ENCODE data around the gene SEZ6.
A peak's percentile ranks its signal among the peaks of the same experiment; 100 is the strongest.

SEZ6 gene

DNA sequence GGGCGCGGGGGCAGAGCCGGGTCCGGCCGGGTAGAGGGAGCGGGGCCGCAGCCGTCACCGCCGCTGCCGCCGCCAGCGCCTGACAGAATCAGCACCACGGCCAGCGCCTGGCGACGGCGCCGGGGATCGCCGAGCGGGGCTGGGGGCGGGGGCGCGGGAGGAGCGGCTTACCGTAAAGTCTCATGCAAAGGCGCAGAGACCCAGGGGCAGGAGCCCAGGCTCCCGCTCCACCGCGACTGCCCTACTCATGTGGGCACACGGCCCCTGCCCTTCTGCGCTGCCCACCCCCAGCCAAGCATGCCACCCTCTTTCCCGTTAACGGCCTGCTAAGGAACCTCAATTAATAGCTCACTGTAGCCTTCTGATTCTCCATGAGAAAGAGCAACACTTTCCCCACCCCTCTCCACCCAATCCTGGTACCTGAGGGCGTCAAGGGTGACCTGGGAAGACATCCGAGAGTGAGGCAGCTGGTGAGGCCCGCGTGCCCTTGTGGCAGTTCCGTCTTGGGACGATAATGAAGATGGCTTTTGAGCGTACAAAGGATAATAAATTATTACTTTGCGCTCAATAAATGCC is at the start of gene SEZ6 (continued):
- TF ChIP-seq HOXD13 (CRISPR knock-in tag; IDR thresholded peaks at IDR 0.05; ENCODE audit: borderline replicate concordance) (peak; percentile 67; the same call in 1 of the 2 replicates), KLF10 (tag by site-specific recombination; IDR thresholded peaks at IDR 0.05) (peak; percentile 37; the same call in 1 of the 2 replicates), KLF7 (tag by site-specific recombination; IDR thresholded peaks at IDR 0.05; ENCODE audit: borderline replicate concordance) (0 out of 2 replicates have a peak, but pooled peaks have one; percentile 25), KLF9 (tag by site-specific recombination; IDR thresholded peaks at IDR 0.05; ENCODE audit: low read depth) (peak; percentile 47; the same call in 1 of the 2 replicates), ZNF792 (tag by site-specific recombination; IDR thresholded peaks at IDR 0.05) (no peak), ZBTB48 (tag by site-specific recombination; IDR thresholded peaks at IDR 0.05) (peak; percentile 81), ZBTB17 (tag by site-specific recombination; IDR thresholded peaks at IDR 0.05) (peak; percentile 97), ZEB2 (tag by site-specific recombination; IDR thresholded peaks at IDR 0.05) (no peak)
- TF ChIP-seq, protein P1, sequence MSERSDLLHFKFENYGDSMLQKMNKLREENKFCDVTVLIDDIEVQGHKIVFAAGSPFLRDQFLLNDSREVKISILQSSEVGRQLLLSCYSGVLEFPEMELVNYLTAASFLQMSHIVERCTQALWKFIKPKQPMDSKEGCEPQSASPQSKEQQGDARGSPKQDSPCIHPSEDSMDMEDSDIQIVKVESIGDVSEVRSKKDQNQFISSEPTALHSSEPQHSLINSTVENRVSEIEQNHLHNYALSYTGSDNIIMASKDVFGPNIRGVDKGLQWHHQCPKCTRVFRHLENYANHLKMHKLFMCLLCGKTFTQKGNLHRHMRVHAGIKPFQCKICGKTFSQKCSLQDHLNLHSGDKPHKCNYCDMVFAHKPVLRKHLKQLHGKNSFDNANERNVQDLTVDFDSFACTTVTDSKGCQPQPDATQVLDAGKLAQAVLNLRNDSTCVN (tag by site-specific recombination; optimal IDR thresholded peaks at IDR 0.05), result peak; percentile 51

DNA sequence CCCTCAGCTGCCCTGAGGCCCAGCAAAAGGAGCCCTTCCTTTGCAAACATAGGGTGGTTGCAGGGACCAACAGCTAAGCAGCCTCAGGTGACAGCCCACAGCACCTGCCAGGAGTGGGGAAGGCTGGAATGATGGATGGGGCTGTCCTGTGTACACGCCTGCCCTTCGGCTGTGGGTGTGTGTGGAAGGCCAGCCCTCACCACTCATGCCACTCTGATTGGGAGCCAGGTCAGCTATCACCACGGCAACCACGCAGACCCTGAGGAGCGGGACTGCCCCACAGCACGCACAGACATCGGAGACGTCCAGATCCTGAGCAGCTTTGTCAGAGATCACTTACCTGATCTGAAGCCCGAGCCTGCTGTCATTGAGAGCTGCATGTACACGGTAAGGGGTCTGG is 49.0 kb upstream of the SEZ6 start:
- no peak for TF ChIP-seq ZNF10 (tag by site-specific recombination; IDR thresholded peaks at IDR 0.05)
- TF ChIP-seq ZNF785 (tag by site-specific recombination; IDR thresholded peaks at IDR 0.05), result no peak
- TF ChIP-seq ZNF19 (tag by site-specific recombination; IDR thresholded peaks at IDR 0.05; ENCODE audit: low read depth), result no peak
- TF ChIP-seq, protein P1 (tag by site-specific recombination; optimal IDR thresholded peaks at IDR 0.05), result no peak
- no peak for TF ChIP-seq ZBTB1 (tag by site-specific recombination; IDR thresholded peaks at IDR 0.05)
- TF ChIP-seq ZNF701 (tag by site-specific recombination; IDR thresholded peaks at IDR 0.05), result no peak
- TF ChIP-seq ZNF548 (tag by site-specific recombination; IDR thresholded peaks at IDR 0.05), result no peak
- TF ChIP-seq ZNF112 (tag by site-specific recombination; IDR thresholded peaks at IDR 0.05), result no peak
- TF ChIP-seq OVOL3 (tag by site-specific recombination; IDR thresholded peaks at IDR 0.05), result no peak
- TF ChIP-seq ZNF561 (tag by site-specific recombination; IDR thresholded peaks at IDR 0.05; ENCODE audit: borderline replicate concordance), result no peak
- TF ChIP-seq, protein P2, sequence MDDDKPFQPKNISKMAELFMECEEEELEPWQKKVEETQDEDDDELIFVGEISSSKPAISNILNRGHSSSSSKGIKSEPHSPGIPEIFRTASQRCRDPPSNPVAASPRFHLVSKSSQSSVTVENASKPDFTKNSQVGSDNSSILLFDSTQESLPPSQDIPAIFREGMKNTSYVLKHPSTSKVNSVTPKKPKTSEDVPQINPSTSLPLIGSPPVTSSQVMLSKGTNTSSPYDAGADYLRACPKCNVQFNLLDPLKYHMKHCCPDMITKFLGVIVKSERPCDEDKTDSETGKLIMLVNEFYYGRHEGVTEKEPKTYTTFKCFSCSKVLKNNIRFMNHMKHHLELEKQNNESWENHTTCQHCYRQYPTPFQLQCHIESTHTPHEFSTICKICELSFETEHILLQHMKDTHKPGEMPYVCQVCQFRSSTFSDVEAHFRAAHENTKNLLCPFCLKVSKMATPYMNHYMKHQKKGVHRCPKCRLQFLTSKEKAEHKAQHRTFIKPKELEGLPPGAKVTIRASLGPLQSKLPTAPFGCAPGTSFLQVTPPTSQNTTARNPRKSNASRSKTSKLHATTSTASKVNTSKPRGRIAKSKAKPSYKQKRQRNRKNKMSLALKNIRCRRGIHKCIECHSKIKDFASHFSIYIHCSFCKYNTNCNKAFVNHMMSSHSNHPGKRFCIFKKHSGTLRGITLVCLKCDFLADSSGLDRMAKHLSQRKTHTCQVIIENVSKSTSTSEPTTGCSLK (tag by site-specific recombination; IDR thresholded peaks at IDR 0.05), result no peak
- TF ChIP-seq ZNF426 (tag by site-specific recombination; IDR thresholded peaks at IDR 0.05), result no peak
- TF ChIP-seq, protein P3, sequence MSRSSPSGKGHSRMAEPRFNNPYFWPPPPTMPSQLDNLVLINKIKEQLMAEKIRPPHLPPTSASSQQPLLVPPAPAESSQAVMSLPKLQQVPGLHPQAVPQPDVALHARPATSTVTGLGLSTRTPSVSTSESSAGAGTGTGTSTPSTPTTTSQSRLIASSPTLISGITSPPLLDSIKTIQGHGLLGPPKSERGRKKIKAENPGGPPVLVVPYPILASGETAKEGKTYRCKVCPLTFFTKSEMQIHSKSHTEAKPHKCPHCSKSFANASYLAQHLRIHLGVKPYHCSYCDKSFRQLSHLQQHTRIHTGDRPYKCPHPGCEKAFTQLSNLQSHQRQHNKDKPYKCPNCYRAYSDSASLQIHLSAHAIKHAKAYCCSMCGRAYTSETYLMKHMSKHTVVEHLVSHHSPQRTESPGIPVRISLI (tag by site-specific recombination; IDR thresholded peaks at IDR 0.05), result no peak
- no peak for TF ChIP-seq ZNF600 (tag by site-specific recombination; IDR thresholded peaks at IDR 0.05)
- TF ChIP-seq WT1 (tag by site-specific recombination; IDR thresholded peaks at IDR 0.05), result no peak
- no peak for TF ChIP-seq ZNF791 (tag by site-specific recombination; IDR thresholded peaks at IDR 0.05)
- TF ChIP-seq, protein P4, sequence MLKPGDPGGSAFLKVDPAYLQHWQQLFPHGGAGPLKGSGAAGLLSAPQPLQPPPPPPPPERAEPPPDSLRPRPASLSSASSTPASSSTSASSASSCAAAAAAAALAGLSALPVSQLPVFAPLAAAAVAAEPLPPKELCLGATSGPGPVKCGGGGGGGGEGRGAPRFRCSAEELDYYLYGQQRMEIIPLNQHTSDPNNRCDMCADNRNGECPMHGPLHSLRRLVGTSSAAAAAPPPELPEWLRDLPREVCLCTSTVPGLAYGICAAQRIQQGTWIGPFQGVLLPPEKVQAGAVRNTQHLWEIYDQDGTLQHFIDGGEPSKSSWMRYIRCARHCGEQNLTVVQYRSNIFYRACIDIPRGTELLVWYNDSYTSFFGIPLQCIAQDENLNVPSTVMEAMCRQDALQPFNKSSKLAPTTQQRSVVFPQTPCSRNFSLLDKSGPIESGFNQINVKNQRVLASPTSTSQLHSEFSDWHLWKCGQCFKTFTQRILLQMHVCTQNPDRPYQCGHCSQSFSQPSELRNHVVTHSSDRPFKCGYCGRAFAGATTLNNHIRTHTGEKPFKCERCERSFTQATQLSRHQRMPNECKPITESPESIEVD (tag by site-specific recombination; IDR thresholded peaks at IDR 0.05), result no peak
- CTCF ChIA-PET, result interaction anchor here (0.6 kb wide), 2 partner anchors 117 to 281 kb away, joined by 3 read pairs; no protein-coding TSS in a partner anchor
- Histone ChIP-seq H3K4me1 (ENCODE audit: control insufficient read depth, insufficient read depth, low read length) (no peaks in the 10 kb centered on the region), H3K27ac (ENCODE audit: extremely low read depth, low read depth, low read length) (no peak overlapping the region), H3K36me3 (ENCODE audit: control insufficient read depth in 2 of 2, insufficient read depth in 1 of 2, low read length in 2 of 2) (no peaks in the 10 kb centered on the region), H3K9me3 (ENCODE audit: control insufficient read depth, insufficient read depth, low read depth, low read length) (no peaks in the 10 kb centered on the region), H3K4me3 (ENCODE audit: low read depth, low read length) (no peak overlapping the region)
- POLR2A ChIA-PET, result no interaction called here
